ENCODE results near the gene SLC9A8.

The SLC9A8 gene

GRCh38 chr20:49899541-49900383 is 87.1 kb downstream of the SLC9A8 start:
- DNase-seq, result no peak

- DNase-seq, result no peak
Observed at GRCh38 chr20:49901588-49901987, 89.0 kb downstream of the SLC9A8 start.

GRCh38 chr20:49904440-49905214 is 92.0 kb downstream of the SLC9A8 start:
- no peak for DNase-seq

- DNase-seq, result no peak
Observed at GRCh38 chr20:49905415-49906091, 92.9 kb downstream of the SLC9A8 start.

GRCh38 chr20:49906101-49906604 is 93.5 kb downstream of the SLC9A8 start:
- no peak for DNase-seq

- no peak for DNase-seq
Observed at GRCh38 chr20:49906615-49907154, 94.1 kb downstream of the SLC9A8 start.

GRCh38 chr20:49907405-49908257 is 95.0 kb downstream of the SLC9A8 start:
- no peak for DNase-seq

GRCh38 chr20:49908258-49908565 is 95.6 kb downstream of the SLC9A8 start:
- DNase-seq, result no peak

- DNase-seq, result no peak
Observed at GRCh38 chr20:49909499-49910339, 97.1 kb downstream of the SLC9A8 start.

- DNase-seq, result no peak
Observed at GRCh38 chr20:49910340-49910706, 97.7 kb downstream of the SLC9A8 start.

GRCh38 chr20:49913399-49914047 is 100.9 kb downstream of the SLC9A8 start:
- DNase-seq, result no peak

- no peak for DNase-seq
Observed at GRCh38 chr20:49914310-49915117, 101.9 kb downstream of the SLC9A8 start.

GRCh38 chr20:49915118-49915379 is 102.4 kb downstream of the SLC9A8 start:
- DNase-seq, result no peak

- peak; percentile 89 for DNase-seq
Observed at GRCh38 chr20:49915380-49916145, 102.9 kb downstream of the SLC9A8 start, which contains the start of gene SPATA2. TSS of gene SPATA2 (minus strand) at chr20:49915529. CDS start at chr20:49908490, 7,039 bp downstream.

- DNase-seq, result no peak
Observed at GRCh38 chr20:49916146-49917002, 103.7 kb downstream of the SLC9A8 start.

GRCh38 chr20:49918446-49918845 is 105.8 kb downstream of the SLC9A8 start:
- no peak for DNase-seq

- DNase-seq, result no peak
Observed at GRCh38 chr20:49919009-49919408, 106.4 kb downstream of the SLC9A8 start.

- no peak for DNase-seq
Observed at GRCh38 chr20:49919461-49919860, 106.8 kb downstream of the SLC9A8 start.
